Kidney glomerular epithelial cell (primary cell): Measurements from ENCODE around the gene SMAD3.
"Not testable (repeated sequence)": the region's sequence is repeated elsewhere in the genome, so short reads cannot be mapped to it uniquely, and the experiment has no call there.

Source experiments
- DNase-seq: peaks from one replicate; lab custom pipeline; 2025; lab: John Stamatoyannopoulos, UW

The SMAD3 gene

GRCh38 chr15:67065531-67066005 lies at the start of gene SMAD3:
Gene SMAD3 (plus strand): TSS chr15:67065602. CDS start chr15:67066155, 553 bp downstream.
- peak; percentile 88 for DNase-seq

GRCh38 chr15:67017311-67017710 lies 48.1 kb upstream of the SMAD3 start:
- no peak for DNase-seq

- DNase-seq = no peak
Measured at GRCh38 chr15:67018026-67018425, 47.4 kb upstream of the SMAD3 start.

- no peak for DNase-seq
Measured at GRCh38 chr15:67018441-67018840, 47.0 kb upstream of the SMAD3 start.

GRCh38 chr15:67019069-67019468 lies 46.3 kb upstream of the SMAD3 start:
- DNase-seq = no peak

- DNase-seq = no peak
Measured at GRCh38 chr15:67019884-67020520, 45.4 kb upstream of the SMAD3 start.

- not testable (repeated sequence) for DNase-seq
Measured at GRCh38 chr15:67020668-67021067, 44.7 kb upstream of the SMAD3 start.

GRCh38 chr15:67021455-67021854 lies 43.9 kb upstream of the SMAD3 start:
- no peak for DNase-seq

- DNase-seq = no peak
Measured at GRCh38 chr15:67022587-67023105, 42.8 kb upstream of the SMAD3 start.

- no peak for DNase-seq
Measured at GRCh38 chr15:67023517-67024313, 41.7 kb upstream of the SMAD3 start.

GRCh38 chr15:67024314-67024997 lies 40.9 kb upstream of the SMAD3 start:
- DNase-seq = peak; percentile 61

GRCh38 chr15:67024998-67025368 lies 40.4 kb upstream of the SMAD3 start:
- peak; percentile 57 for DNase-seq

- no peak for DNase-seq
Measured at GRCh38 chr15:67025719-67026609, 39.4 kb upstream of the SMAD3 start.

- no peak for DNase-seq
Measured at GRCh38 chr15:67026610-67026967, 38.8 kb upstream of the SMAD3 start.

- not testable (repeated sequence) for DNase-seq
Measured at GRCh38 chr15:67028440-67028839, 37.0 kb upstream of the SMAD3 start.

GRCh38 chr15:67030036-67030762 lies 35.2 kb upstream of the SMAD3 start:
- no peak for DNase-seq

GRCh38 chr15:67031331-67031730 lies 34.1 kb upstream of the SMAD3 start:
- DNase-seq = no peak

GRCh38 chr15:67032608-67033007 lies 32.8 kb upstream of the SMAD3 start:
- DNase-seq = no peak

- no peak for DNase-seq
Measured at GRCh38 chr15:67033012-67033411, 32.4 kb upstream of the SMAD3 start.

GRCh38 chr15:67033571-67034044 lies 31.8 kb upstream of the SMAD3 start:
- DNase-seq = no peak

- DNase-seq = no peak
Measured at GRCh38 chr15:67035886-67036285, 29.5 kb upstream of the SMAD3 start.
